ENCODE measurements around the gene EPHA7. TPM values are rescaled to one million over a fixed set of nuclear protein-coding genes. Genes with fewer than 3 reads are reported as not detected.

Gene EPHA7
- total RNA-seq, 1 donor from 2014 or later: 55.4 TPM

- H3K9me3 Mint-ChIP-seq (ENCODE audit: low read depth): no peaks in the 10 kb centered on the region
- TF ChIP-seq, protein P1, sequence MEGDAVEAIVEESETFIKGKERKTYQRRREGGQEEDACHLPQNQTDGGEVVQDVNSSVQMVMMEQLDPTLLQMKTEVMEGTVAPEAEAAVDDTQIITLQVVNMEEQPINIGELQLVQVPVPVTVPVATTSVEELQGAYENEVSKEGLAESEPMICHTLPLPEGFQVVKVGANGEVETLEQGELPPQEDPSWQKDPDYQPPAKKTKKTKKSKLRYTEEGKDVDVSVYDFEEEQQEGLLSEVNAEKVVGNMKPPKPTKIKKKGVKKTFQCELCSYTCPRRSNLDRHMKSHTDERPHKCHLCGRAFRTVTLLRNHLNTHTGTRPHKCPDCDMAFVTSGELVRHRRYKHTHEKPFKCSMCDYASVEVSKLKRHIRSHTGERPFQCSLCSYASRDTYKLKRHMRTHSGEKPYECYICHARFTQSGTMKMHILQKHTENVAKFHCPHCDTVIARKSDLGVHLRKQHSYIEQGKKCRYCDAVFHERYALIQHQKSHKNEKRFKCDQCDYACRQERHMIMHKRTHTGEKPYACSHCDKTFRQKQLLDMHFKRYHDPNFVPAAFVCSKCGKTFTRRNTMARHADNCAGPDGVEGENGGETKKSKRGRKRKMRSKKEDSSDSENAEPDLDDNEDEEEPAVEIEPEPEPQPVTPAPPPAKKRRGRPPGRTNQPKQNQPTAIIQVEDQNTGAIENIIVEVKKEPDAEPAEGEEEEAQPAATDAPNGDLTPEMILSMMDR (IDR thresholded peaks at IDR 0.05): no peak
- no peaks in the 10 kb centered on the region for H3K27me3 Mint-ChIP-seq (ENCODE audit: low read depth)
- peaks cover 25% of the 10 kb centered on the region for H3K4me1 Mint-ChIP-seq (ENCODE audit: low read depth)
- DNase-seq (ENCODE audit: low spot score): no peak
- H3K4me3 Mint-ChIP-seq (ENCODE audit: unreplicated experiment): no peak overlapping the region
- no peak overlapping the region for H3K27ac Mint-ChIP-seq (ENCODE audit: unreplicated experiment)
- peaks cover 9% of the 10 kb centered on the region for H3K36me3 Mint-ChIP-seq (ENCODE audit: low read depth)
These were observed 43.3 kb downstream of the EPHA7 start for GRCh38 chr6:93376026-93376540.

DNA sequence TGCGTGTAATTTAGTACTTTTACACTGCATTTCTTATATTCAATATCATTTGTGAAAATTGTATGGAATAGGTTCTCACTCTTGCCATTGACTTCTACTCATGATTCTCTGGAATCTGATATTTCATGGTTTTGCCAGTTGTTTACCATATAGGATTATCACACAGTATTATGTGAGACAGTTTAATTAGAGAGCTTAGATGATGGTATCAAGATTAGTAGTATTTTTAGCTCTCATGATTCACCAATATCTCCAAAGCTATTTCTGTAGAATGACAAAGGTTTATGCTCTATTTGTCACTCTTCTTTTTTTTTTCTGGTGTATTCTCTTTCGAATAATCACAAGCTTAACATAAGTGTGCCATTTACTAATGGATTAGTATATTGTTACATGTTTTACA, 45.9 kb downstream of the EPHA7 start:
- H3K36me3 Mint-ChIP-seq (ENCODE audit: low read depth): peaks cover 10% of the 10 kb centered on the region
- H3K27ac Mint-ChIP-seq (ENCODE audit: unreplicated experiment): no peak overlapping the region
- H3K4me3 Mint-ChIP-seq (ENCODE audit: unreplicated experiment): no peak overlapping the region
- no peaks in the 10 kb centered on the region for H3K27me3 Mint-ChIP-seq (ENCODE audit: low read depth)
- DNase-seq (ENCODE audit: low spot score): no peak
- H3K4me1 Mint-ChIP-seq (ENCODE audit: low read depth): peaks cover 19% of the 10 kb centered on the region
- TF ChIP-seq, protein P1 (IDR thresholded peaks at IDR 0.05): no peak
- H3K9me3 Mint-ChIP-seq (ENCODE audit: low read depth): no peaks in the 10 kb centered on the region

GRCh38 chr6:93371756-93372155, 47.6 kb downstream of the EPHA7 start:
- Mint-ChIP-seq H3K36me3 (ENCODE audit: low read depth) (peaks cover 4% of the 10 kb centered on the region), H3K27me3 (ENCODE audit: low read depth) (no peaks in the 10 kb centered on the region), H3K4me3 (ENCODE audit: unreplicated experiment) (no peak overlapping the region), H3K4me1 (ENCODE audit: low read depth) (peaks cover 11% of the 10 kb centered on the region), H3K27ac (ENCODE audit: unreplicated experiment) (no peak overlapping the region), H3K9me3 (ENCODE audit: low read depth) (no peaks in the 10 kb centered on the region)
- TF ChIP-seq, protein P1 (IDR thresholded peaks at IDR 0.05): no peak
- no peak for DNase-seq (ENCODE audit: low spot score)

DNA sequence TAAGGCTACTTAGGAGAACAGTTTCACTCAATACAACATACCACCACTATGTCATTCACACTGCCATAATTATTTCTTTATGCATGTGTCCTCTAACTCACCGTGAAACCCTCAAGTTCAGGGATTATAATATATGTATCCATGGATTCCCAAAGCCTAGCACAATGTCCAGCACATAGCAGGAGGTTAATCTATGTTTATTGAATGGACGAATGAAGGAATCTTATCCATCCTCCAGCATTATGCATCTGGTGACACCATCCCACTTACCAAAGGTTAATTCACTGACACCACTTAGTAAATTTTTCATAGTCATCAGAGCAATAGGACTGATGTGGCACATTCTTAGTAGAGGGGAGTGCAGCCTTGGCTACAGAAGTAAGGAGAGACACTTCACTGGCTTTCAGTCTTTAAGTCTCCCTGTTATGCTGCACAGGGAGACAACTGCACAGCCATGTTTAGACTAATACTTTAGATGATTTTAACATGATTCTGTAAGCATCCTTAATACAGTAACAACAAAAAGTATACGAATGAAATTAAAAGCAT, 49.7 kb downstream of the EPHA7 start:
- Mint-ChIP-seq H3K27me3 (ENCODE audit: low read depth) (no peaks in the 10 kb centered on the region), H3K9me3 (ENCODE audit: low read depth) (no peaks in the 10 kb centered on the region), H3K36me3 (ENCODE audit: low read depth) (peaks cover 1% of the 10 kb centered on the region), H3K27ac (ENCODE audit: unreplicated experiment) (no peak overlapping the region), H3K4me3 (ENCODE audit: unreplicated experiment) (no peak overlapping the region), H3K4me1 (ENCODE audit: low read depth) (peaks cover 14% of the 10 kb centered on the region)
- no peak for DNase-seq (ENCODE audit: low spot score)
- TF ChIP-seq, protein P1 (IDR thresholded peaks at IDR 0.05): no peak

DNA sequence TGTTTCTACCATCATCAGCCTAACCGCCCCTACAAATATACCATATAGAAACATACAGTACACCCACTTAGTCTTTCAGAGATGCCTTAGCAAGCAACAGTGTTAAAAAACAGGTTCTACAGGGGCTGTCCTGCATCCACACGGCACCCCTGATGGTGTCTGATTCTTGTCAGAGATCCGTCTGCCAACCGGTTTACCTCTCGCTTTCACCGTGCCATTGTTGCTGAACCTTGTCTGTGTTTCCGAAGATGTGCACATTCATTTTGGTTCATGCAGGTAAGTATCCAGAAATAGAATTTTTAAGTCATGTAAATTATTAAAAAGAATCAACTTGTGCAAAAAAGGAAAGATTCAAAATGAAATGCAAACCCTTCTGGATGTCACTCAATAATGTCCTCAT, 52.9 kb downstream of the EPHA7 start:
- no peak for DNase-seq (ENCODE audit: low spot score)
- peaks cover 4% of the 10 kb centered on the region for H3K4me1 Mint-ChIP-seq (ENCODE audit: low read depth)
- H3K27ac Mint-ChIP-seq (ENCODE audit: unreplicated experiment): no peak overlapping the region
- H3K27me3 Mint-ChIP-seq (ENCODE audit: low read depth): no peaks in the 10 kb centered on the region
- no peak overlapping the region for H3K4me3 Mint-ChIP-seq (ENCODE audit: unreplicated experiment)
- TF ChIP-seq, protein P1 (IDR thresholded peaks at IDR 0.05): no peak
- H3K9me3 Mint-ChIP-seq (ENCODE audit: low read depth): no peaks in the 10 kb centered on the region
- peaks cover 1% of the 10 kb centered on the region for H3K36me3 Mint-ChIP-seq (ENCODE audit: low read depth)
